Vagina (tissue), 2 donors: ENCODE measurements around the gene HLA-B. TPM values are rescaled to one million over a fixed set of nuclear protein-coding genes. Genes with fewer than 3 reads are reported as not detected.

Experiments
- DNase-seq, 2 donors: peaks; one replicate each; pipeline ENCODE4 v3.0.0-alpha.2; 2017; ENCODE audit errors: extremely low spot score in 2 of 2
- H3K27ac ChIP-seq: fragments of 200-600 bp; sonication (generic); one replicate; pipeline ENCODE4 v1.5.1; 2019
- H3K27me3 ChIP-seq: fragments of 200-600 bp; sonication (generic); one replicate; pipeline ENCODE4 v1.5.1; 2019
- H3K36me3 ChIP-seq, 2 donors: fragments of 200-600 bp; sonication (generic); one replicate each; pipeline ENCODE4 v1.5.1; 2017 to 2019
- H3K4me1 ChIP-seq: fragments of 200-600 bp; sonication (generic); one replicate; pipeline ENCODE4 v1.5.1; 2019
- H3K4me3 ChIP-seq, 2 donors: fragments of 200-600 bp; sonication (generic); 1 replicate in 1 of 2; 2 replicates in 1 of 2; pipeline ENCODE4 v1.5.1; 2016 to 2019
- H3K9me3 ChIP-seq: fragments of 200-600 bp; sonication (generic); one replicate; pipeline ENCODE4 v1.5.1; 2019
- CTCF ChIP-seq, 3 experiments: fragments of 450-650 bp in 2 of 3; fragments of 200-600 bp in 1 of 3; sonication (generic) in 1 of 3; IDR thresholded peaks; one replicate each; pipeline ENCODE4 v1.5.1; 2017 to 2019; ENCODE audit warnings: antibody characterized with exemption in 3 of 3, mild to moderate bottlenecking in 2 of 3, moderate library complexity in 2 of 3
- POLR2A ChIP-seq, 2 donors: fragments of 450-650 bp; IDR thresholded peaks; one replicate each; pipeline ENCODE4 v1.6.1; 2017; ENCODE audit warnings: antibody characterized with exemption in 2 of 2, mild to moderate bottlenecking in 2 of 2, moderate library complexity in 2 of 2
- POLR2AphosphoS5 ChIP-seq, 2 donors: sonication (generic); formaldehyde crosslinking; IDR thresholded peaks; one replicate each; pipeline ENCODE4 v1.9.0; 2017; ENCODE audit warnings: antibody characterized with exemption in 2 of 2, mild to moderate bottlenecking in 2 of 2, low read depth in 1 of 2; ENCODE audit not compliant: insufficient read depth in 1 of 2
- intact Hi-C: fragments of 100-400 bp; cut with DNase I; formaldehyde crosslinking; loops from one replicate; pipeline ENCODE4 v1.15.1; 2023
- total RNA-seq: library from RNA; depleted of rRNA; stranded (reverse); fragments of >200 nt; gene quantifications from one replicate; pipeline ENCODE4 v1.2.3, GENCODE V29; 2016

The HLA-B gene
- total RNA-seq, 1 donor from 2014 or later, result 921 TPM

GRCh38 chr6:31317036-31317435, 39.9 kb downstream of the HLA-B start:
- TF ChIP-seq POLR2AphosphoS5 (IDR thresholded peaks at IDR 0.05; ENCODE audit: insufficient read depth in 1 of 2, low read depth in 1 of 2), result no peak
- TF ChIP-seq CTCF (IDR thresholded peaks at IDR 0.05), result no peak
- TF ChIP-seq POLR2A (IDR thresholded peaks at IDR 0.05), result no peak
- intact Hi-C loops, result no loop called here
- H3K4me1 ChIP-seq, result no peaks in the 10 kb centered on the region
- H3K27ac ChIP-seq, result no peak overlapping the region
- H3K9me3 ChIP-seq, result no peaks in the 10 kb centered on the region
- no peak for DNase-seq
- H3K27me3 ChIP-seq, result no peaks in the 10 kb centered on the region
- H3K4me3 ChIP-seq, result no peak overlapping the region
- no peaks in the 10 kb centered on the region for H3K36me3 ChIP-seq

- H3K4me3 ChIP-seq, result no peak overlapping the region
- no peaks in the 10 kb centered on the region for H3K4me1 ChIP-seq
- intact Hi-C loops, result no loop called here
- H3K36me3 ChIP-seq, result no peaks in the 10 kb centered on the region
- H3K27ac ChIP-seq, result no peak overlapping the region
- DNase-seq, result no peak
- TF ChIP-seq POLR2A (IDR thresholded peaks at IDR 0.05) (no peak), CTCF (IDR thresholded peaks at IDR 0.05) (no peak), POLR2AphosphoS5 (IDR thresholded peaks at IDR 0.05; ENCODE audit: insufficient read depth in 1 of 2, low read depth in 1 of 2) (no peak)
- H3K9me3 ChIP-seq, result no peaks in the 10 kb centered on the region
- no peaks in the 10 kb centered on the region for H3K27me3 ChIP-seq
Observed at GRCh38 chr6:31309641-31310040, 47.3 kb downstream of the HLA-B start.

GRCh38 chr6:31308845-31309175, 48.2 kb downstream of the HLA-B start:
- no peak for DNase-seq
- Histone ChIP-seq H3K9me3 (no peaks in the 10 kb centered on the region), H3K27me3 (no peaks in the 10 kb centered on the region), H3K4me1 (no peaks in the 10 kb centered on the region), H3K4me3 (peak overlapping the region; percentile 21 to 39), H3K27ac (no peak overlapping the region), H3K36me3 (no peaks in the 10 kb centered on the region)
- TF ChIP-seq POLR2A (IDR thresholded peaks at IDR 0.05) (no peak), POLR2AphosphoS5 (IDR thresholded peaks at IDR 0.05; ENCODE audit: insufficient read depth in 1 of 2, low read depth in 1 of 2) (no peak), CTCF (IDR thresholded peaks at IDR 0.05) (no peak)
- intact Hi-C loops, result no loop called here

- no peaks in the 10 kb centered on the region for H3K36me3 ChIP-seq
- intact Hi-C loops, result no loop called here
- H3K27me3 ChIP-seq, result no peaks in the 10 kb centered on the region
- peak overlapping the region; percentile 21 to 39 for H3K4me3 ChIP-seq
- DNase-seq, result no peak
- H3K4me1 ChIP-seq, result no peaks in the 10 kb centered on the region
- H3K9me3 ChIP-seq, result no peaks in the 10 kb centered on the region
- no peak overlapping the region for H3K27ac ChIP-seq
- TF ChIP-seq CTCF (IDR thresholded peaks at IDR 0.05) (no peak), POLR2AphosphoS5 (IDR thresholded peaks at IDR 0.05; ENCODE audit: insufficient read depth in 1 of 2, low read depth in 1 of 2) (no peak), POLR2A (IDR thresholded peaks at IDR 0.05) (no peak)
Observed at GRCh38 chr6:31308050-31308844, 48.7 kb downstream of the HLA-B start.

GRCh38 chr6:31307669-31308049, 49.3 kb downstream of the HLA-B start:
- TF ChIP-seq POLR2A (IDR thresholded peaks at IDR 0.05), result no peak
- no peak for TF ChIP-seq CTCF (IDR thresholded peaks at IDR 0.05)
- no peak for TF ChIP-seq POLR2AphosphoS5 (IDR thresholded peaks at IDR 0.05; ENCODE audit: insufficient read depth in 1 of 2, low read depth in 1 of 2)
- Histone ChIP-seq H3K9me3 (no peaks in the 10 kb centered on the region), H3K36me3 (no peaks in the 10 kb centered on the region), H3K27me3 (no peaks in the 10 kb centered on the region), H3K27ac (no peak overlapping the region), H3K4me1 (no peaks in the 10 kb centered on the region), H3K4me3 (no peak overlapping the region)
- DNase-seq, result no peak
- intact Hi-C loops, result no loop called here
